Activated T-helper 1 cell treated with Interleukin-2 at 50 U/mL for 16 hours (primary cell): Measurements from ENCODE around the gene TNRC6C.

Experiments used
- DNase-seq: peaks from one replicate; pipeline ENCODE4 v3.0.0-alpha.2; 2020; ENCODE audit warnings: low read depth

TNRC6C gene

GRCh38 chr17:78082988-78083387, 124.5 kb downstream of the TNRC6C start:
- DNase-seq = no peak

GRCh38 chr17:78086740-78087139, 128.2 kb downstream of the TNRC6C start:
- no peak for DNase-seq

DNA sequence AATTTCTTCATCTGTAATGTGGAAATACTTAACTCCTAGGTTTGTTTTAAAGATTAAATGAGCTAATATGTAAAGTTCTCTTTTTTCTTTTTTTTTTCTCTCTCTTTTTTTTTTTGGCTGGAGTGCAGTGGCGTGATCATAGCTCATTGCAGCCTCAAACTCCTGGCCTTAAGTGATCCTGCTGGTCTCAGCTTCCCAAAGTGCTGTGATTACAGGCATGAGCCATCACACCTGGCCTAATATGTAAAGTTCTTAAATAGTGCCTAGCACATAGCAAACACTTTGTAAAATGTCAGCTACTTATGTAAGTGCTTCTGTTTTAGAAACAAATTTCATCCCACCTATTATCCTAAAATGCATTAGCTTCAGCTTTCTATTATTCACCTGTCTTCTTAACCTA, 130.0 kb downstream of the TNRC6C start:
- no peak for DNase-seq

GRCh38 chr17:78089576-78090281, 131.2 kb downstream of the TNRC6C start:
- DNase-seq = no peak

GRCh38 chr17:78092794-78093324, 134.4 kb downstream of the TNRC6C start:
- no peak for DNase-seq

DNA sequence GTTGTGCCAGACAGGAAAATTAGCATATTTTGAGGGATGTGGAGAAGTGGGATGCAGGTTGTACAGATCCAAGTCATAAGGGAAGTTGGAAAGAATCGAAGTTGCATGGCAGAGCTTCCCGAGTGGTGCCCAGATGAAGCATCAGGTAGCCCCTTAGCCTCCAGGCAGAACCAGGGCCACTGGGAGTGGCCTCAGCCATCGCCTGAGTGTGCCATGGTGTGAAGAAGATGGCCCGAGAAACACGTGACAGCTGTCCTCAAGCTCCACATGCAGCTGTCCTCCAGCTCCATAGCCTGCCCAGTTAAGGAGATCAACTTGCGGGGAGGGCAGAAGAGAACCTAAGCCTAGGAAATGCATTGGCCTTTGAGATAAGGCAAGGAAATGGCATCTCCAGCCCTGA, 136.5 kb downstream of the TNRC6C start:
- DNase-seq = no peak

- no peak for DNase-seq
Measured at GRCh38 chr17:78096093-78096492, 137.6 kb downstream of the TNRC6C start.

DNA sequence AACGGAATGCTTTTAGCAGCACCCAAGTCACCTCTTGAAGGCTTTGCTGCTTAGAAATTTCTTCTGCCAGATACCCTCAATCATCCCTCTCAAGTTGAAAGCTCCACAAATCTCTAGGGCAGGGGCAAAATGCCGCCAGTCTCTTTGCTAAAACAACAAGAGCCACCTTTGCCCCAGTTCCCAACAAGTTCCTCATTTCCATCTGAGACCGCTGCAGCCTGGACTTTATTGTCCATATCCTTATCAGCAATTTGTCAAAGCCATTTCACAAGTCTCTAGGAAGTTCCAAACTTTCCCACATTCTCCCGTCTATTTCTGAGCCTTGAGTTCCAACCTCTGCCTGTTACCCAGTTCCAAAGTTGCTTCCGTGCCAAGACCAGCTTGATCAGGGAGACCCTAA, 142.6 kb downstream of the TNRC6C start:
- no peak for DNase-seq

DNA sequence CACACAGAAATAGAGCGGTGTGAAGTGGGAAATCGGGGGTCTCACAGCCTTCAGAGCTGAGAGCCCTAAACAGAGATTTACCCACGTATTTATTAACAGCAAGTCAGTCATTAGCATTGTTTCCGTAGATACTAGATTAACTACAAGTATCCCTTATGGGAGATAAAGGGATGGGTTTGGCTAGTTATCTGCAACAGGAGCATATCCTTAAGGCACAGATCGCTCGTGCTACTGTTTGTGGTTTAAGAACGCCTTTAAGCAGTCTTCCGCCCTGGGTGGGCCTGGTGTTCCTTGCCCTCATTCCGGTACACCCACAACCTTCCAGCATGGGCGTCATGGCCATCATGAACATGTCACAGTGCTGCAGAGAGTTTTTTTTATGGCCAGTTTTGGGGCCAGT, 143.0 kb downstream of the TNRC6C start:
- no peak for DNase-seq

DNA sequence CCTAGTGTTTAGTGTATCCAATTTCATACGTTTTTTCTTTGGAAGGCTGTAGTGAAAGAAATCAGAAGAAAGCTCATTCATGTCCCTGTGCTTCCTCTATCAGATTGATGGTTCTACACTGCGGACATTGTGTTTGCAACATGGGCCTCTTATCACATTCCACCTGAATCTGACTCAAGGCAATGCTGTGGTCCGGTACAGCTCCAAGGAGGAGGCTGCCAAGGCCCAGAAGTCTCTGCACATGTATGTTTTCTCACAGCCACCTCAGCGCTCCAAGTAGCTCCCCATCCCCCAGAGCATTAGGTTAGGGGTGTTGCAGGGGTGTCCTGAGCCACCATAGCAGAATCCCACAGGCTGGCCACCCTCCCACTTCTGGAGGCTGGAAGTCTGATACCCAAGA, 144.8 kb downstream of the TNRC6C start:
- DNase-seq = no peak

DNA sequence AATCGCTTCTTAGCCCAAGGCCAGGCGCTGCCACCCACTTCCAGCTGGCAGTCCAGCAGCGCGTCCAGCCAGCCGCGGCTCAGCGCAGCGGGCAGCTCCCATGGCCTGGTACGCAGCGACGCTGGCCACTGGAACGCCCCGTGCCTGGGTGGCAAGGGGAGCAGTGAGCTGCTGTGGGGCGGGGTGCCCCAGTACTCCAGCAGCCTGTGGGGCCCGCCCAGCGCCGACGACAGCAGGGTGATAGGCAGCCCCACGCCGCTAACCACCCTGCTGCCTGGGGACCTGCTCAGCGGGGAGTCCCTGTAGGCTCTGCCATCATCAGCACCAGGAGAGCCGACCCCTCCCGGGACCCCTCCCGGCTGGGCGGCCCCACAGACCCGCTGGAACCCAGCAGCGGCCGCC, 146.0 kb downstream of the TNRC6C start:
- no peak for DNase-seq

DNA sequence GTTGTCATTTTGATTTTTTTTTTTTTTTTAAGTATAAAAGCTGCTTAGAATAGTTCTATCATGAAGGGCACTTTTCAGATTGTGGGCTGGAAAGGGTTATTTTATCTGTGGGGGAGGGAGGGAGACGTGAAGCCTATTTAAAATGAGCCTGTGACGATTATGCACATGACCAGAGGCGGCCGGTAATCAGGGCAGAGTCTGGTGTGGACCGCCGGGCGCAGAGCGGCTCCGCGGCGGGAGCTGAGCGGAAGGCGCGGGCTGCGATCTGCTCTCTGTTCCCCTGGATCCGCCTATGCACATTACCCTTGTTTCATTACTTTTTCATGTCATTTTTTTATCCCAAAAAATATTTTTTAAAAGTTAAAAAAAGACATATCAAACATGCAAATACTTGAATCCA, 146.6 kb downstream of the TNRC6C start:
- no peak for DNase-seq

DNA sequence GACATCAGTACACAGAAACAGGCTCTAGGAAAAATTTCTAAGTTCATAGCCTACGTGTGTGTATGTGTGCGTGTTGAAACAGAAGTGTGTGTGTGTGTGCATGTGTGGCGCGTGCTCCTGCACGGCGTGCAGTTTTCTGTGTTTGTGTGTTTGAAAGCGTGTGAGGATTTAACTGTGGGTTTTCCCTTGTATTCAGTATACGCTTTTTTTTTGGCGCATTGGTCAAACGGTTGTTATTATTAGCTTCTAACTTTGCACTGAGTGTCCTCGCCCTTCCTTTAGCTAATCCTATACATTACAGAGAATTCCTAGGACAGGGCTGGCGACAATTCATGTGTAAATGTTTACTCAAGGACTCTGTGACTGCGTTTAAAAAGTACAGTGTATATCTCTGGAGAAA, 147.0 kb downstream of the TNRC6C start:
- no peak for DNase-seq

DNA sequence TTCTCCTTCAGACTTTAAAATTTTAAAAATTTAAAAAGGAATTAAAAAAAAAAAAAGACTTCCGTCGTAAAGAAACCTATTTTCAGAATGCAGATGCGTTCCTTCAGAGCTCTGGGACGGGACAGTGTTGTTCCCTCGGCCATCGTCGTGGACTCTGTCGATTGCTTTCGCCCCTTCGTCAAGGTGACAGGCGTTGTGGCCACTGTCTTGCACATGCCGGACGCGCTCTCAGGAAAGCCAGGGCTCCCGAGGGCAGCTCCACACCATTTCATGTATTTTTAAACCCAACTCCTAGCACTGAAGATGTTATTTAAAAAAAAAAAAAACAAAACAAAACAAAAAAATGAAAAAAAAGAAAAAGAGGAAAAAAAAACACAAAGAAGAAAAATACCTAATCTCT, 147.7 kb downstream of the TNRC6C start:
- no peak for DNase-seq

DNA sequence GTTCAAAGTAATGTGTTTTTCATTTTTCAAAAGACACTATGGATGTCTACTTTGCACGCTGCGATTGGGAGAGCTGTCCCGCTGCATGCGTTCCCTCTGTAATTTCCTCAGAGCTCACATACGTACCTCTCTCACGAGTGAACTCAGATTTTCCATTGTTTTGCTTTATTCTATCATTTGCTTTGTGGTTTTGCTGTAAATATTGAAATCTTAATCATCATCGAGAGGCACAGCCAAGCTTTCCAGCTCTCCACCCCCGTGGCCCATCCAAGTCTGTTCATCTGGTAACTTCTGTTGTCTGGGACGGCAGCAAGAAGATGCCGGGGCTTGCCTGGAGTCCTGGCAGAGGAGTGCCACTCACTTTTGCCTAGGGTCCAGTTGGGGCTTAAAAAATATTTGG, 149.0 kb downstream of the TNRC6C start:
- DNase-seq = no peak

- no peak for DNase-seq
Measured at GRCh38 chr17:78107976-78108725, 149.6 kb downstream of the TNRC6C start.

DNA sequence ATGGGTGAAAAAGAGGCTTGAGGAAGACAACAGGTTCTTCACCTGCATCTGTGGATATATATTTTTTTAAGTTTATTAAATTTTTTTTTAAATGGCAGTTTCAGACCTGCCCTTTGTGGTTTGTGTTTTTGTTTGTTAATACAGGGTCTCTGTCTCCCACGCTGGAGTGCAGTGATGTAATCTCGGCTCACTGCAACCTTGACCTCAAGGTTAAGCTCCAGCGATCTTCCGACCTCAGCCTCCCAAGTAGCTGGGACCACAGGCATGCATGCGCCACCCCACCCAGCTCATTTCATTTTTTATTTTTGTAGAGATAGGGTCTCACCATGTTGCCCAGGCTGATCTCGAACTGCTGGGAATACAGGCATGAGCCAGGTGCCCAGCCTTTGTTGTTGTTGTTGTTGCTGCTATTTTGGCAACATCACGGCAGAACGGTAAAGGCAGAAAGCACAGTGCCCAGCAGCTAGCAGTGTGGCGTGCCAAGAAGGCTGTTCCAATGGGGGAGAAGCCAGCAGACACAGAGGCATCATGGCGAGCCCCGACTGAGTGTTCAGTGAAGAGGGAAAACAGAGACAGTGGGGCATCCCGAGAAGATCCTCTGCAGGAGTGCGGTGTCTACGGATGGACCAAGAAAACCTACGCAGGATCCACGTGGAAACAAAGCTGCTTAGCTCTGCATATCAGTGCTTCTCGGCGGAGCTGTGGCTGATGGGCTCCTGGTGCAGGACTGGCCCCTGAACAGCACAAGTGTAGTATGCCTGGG, 150.4 kb downstream of the TNRC6C start:
- no peak for DNase-seq

GRCh38 chr17:78109489-78109761, 150.9 kb downstream of the TNRC6C start:
- DNase-seq = no peak

DNA sequence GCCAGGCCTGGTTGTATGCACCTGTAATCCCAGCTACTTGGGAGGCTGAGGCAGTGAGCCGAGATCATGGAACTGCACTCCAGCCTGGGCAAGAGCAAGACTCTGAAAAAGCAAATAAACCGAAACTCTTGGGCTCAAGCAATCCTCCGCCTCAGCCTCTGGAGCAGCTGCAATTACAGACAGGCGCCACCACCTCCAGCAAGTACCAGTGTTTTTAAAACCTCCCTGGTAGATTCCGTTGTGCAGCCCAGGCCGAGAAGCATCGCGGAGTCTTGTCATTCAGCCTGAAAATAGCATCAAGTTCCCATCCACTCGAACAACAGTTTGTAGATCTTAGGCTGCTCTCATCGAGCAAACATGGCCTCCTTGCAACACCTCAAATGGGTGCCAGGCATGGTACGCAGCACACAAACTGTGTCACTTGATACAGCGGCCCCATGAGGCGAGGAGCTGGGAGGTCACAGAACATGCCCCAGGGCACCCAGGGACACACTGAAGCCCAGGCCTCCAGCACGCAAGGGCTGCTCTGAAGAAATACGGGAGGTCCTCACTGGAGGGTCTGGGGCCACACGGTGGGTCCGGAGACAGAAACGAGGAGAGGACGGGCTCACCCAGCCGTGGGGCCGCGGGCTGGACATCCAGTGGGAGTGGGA, 152.0 kb downstream of the TNRC6C start:
- no peak for DNase-seq

DNA sequence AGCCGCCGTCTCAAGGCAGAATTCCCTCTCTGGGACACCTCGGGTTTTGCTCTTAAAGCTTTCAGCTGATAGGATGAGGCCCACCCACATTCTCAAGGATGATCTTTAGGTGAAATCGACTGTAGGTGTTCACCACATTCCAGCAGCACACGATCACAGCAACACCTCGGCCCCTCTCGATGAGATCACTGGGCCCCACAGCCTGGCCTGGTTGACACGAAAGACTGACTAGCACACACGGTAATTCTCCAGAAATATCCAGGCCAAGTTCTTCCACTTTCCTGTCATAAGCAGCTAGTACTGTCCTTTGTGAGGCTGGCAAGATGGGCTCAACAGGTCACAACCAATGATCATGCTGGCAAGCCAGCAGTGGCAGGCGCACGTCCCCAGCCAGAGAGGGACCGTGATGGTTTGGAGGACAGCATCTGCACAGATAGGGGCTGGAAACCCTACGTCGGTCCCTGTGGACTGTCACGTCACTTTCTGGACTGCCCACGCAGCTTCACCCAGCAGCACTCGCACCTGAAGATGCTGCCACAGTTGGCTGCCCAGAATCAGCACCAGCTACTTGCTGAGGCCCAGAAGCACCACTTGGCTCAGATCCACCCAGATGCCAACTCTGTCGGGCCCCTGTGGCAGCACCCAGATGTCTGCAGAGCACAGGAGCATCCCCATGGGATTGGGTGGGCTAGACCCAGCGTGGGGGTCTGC, 152.7 kb downstream of the TNRC6C start:
- DNase-seq = no peak

- DNase-seq = no peak
Measured at GRCh38 chr17:78111727-78112517, 153.4 kb downstream of the TNRC6C start.
